HG02981 (cell line): ENCODE results near the gene ZNF512B.
A peak's percentile ranks its signal among the peaks of the same experiment; 100 is the strongest.
"Not testable (repeated sequence)": the region's sequence is repeated elsewhere in the genome, so short reads cannot be mapped to it uniquely, and the experiment has no call there.

Experiments used
- ATAC-seq: cut with Tn5 transposase; IDR thresholded peaks from one replicate; pipeline ENCODE4 v1.9.1; 2021; ENCODE audit warnings: mild to moderate bottlenecking, moderate library complexity; ENCODE audit not compliant: unreplicated experiment

Gene ZNF512B

GRCh38 chr20:63978319-63979228, 8.8 kb upstream of the ZNF512B start:
- ATAC-seq, result peak; percentile 30

GRCh38 chr20:63977739-63978276, 8.1 kb upstream of the ZNF512B start:
- ATAC-seq, result no peak

GRCh38 chr20:63976980-63977738, 7.4 kb upstream of the ZNF512B start:
- no peak for ATAC-seq

GRCh38 chr20:63976511-63976910, 6.8 kb upstream of the ZNF512B start:
- ATAC-seq, result not testable (repeated sequence)

- no peak for ATAC-seq
Observed at GRCh38 chr20:63974402-63975200, 4.9 kb upstream of the ZNF512B start.

- ATAC-seq, result no peak
Observed at GRCh38 chr20:63973636-63974401, 4.1 kb upstream of the ZNF512B start.

- ATAC-seq, result no peak
Observed at GRCh38 chr20:63973160-63973479, 3.4 kb upstream of the ZNF512B start.

GRCh38 chr20:63972312-63973159, 2.8 kb upstream of the ZNF512B start:
- no peak for ATAC-seq

GRCh38 chr20:63971960-63972311, 2.2 kb upstream of the ZNF512B start:
- not testable (repeated sequence) for ATAC-seq

- no peak for ATAC-seq
Observed at GRCh38 chr20:63970714-63971431, 1.1 kb upstream of the ZNF512B start.

GRCh38 chr20:63968928-63969760, 586 bp downstream of the ZNF512B start:
- no peak for ATAC-seq

- ATAC-seq, result no peak
Observed at GRCh38 chr20:63968136-63968927, 1.4 kb downstream of the ZNF512B start.

- no peak for ATAC-seq
Observed at GRCh38 chr20:63967330-63968135, 2.2 kb downstream of the ZNF512B start.

GRCh38 chr20:63966944-63967322, 2.8 kb downstream of the ZNF512B start:
- ATAC-seq, result no peak

GRCh38 chr20:63966172-63966943, 3.4 kb downstream of the ZNF512B start:
- no peak for ATAC-seq

- ATAC-seq, result no peak
Observed at GRCh38 chr20:63964412-63964811, 5.3 kb downstream of the ZNF512B start.
